ENCODE measurements around the gene FSTL5. TPM values are rescaled to one million over a fixed set of nuclear protein-coding genes. Genes with fewer than 3 reads are reported as not detected.

FSTL5 gene
- total RNA-seq, 4 donors from 2014 or later = 0.33 to 0.52 (median 0.40) TPM

DNA sequence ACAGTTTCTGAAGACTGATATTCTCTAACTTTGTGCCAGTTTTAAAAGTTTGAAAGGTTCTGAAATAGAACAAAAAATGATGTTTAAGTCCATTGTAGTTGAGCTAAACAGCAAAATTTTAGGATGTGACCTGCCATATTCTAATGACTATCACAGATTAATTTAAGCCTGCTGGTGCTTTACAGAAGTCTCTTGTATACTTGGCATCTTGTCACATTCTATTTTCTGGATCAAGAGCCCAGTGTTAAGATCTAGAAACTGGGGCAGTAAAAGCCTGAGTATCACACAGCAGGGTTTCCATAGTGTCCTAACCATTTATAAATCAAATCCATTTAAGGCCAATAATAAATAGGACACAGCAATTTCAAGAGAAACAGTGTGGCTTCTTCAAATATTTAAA lies 12.4 kb downstream of the FSTL5 start:
- Histone ChIP-seq H3K36me3 (no peaks in the 10 kb centered on the region), H3K27me3 (no peaks in the 10 kb centered on the region), H3K4me1 (no peaks in the 10 kb centered on the region), H3K4me3 (no peak overlapping the region), H3K27ac (replicated peaks in 1 of 4) (no peak overlapping the region), H3K9me3 (no peaks in the 10 kb centered on the region)
- intact Hi-C loops (cut with DNase I) = no loop called here
- TF ChIP-seq POLR2A (IDR thresholded peaks at IDR 0.05; ENCODE audit: low read depth) (no peak), EP300 (IDR thresholded peaks at IDR 0.05) (no peak), POLR2AphosphoS5 (IDR thresholded peaks at IDR 0.05) (no peak)
- TF ChIP-seq, protein P1, sequence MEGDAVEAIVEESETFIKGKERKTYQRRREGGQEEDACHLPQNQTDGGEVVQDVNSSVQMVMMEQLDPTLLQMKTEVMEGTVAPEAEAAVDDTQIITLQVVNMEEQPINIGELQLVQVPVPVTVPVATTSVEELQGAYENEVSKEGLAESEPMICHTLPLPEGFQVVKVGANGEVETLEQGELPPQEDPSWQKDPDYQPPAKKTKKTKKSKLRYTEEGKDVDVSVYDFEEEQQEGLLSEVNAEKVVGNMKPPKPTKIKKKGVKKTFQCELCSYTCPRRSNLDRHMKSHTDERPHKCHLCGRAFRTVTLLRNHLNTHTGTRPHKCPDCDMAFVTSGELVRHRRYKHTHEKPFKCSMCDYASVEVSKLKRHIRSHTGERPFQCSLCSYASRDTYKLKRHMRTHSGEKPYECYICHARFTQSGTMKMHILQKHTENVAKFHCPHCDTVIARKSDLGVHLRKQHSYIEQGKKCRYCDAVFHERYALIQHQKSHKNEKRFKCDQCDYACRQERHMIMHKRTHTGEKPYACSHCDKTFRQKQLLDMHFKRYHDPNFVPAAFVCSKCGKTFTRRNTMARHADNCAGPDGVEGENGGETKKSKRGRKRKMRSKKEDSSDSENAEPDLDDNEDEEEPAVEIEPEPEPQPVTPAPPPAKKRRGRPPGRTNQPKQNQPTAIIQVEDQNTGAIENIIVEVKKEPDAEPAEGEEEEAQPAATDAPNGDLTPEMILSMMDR (IDR thresholded peaks at IDR 0.05) = no peak
- DNase-seq (ENCODE audit: extremely low spot score) = no peak

DNA sequence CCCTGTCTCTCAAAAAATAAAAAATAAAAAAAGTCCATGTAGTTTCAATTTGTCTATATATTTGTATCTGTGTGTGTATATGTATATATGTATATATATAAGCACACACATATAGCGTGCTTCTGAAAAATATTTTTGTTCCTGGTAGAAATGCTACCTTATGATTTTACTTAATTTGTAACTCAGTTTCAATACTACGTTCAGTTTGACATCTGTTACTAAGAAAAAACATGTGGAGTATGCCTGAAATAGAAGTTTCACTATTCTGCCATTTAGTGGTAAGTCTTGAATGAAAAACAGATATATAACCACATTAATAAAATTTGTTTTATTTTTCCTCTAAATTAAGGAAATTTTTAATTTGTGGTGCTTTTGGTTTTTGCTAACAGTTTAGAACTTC lies 14.2 kb downstream of the FSTL5 start:
- TF ChIP-seq, protein P1 (IDR thresholded peaks at IDR 0.05) = no peak
- no peak for TF ChIP-seq POLR2AphosphoS5 (IDR thresholded peaks at IDR 0.05)
- TF ChIP-seq EP300 (IDR thresholded peaks at IDR 0.05) = no peak
- TF ChIP-seq POLR2A (IDR thresholded peaks at IDR 0.05; ENCODE audit: low read depth) = no peak
- no peak overlapping the region for H3K27ac ChIP-seq (replicated peaks in 1 of 4)
- H3K9me3 ChIP-seq = no peaks in the 10 kb centered on the region
- intact Hi-C loops (cut with DNase I) = no loop called here
- H3K36me3 ChIP-seq = no peaks in the 10 kb centered on the region
- H3K4me1 ChIP-seq = no peaks in the 10 kb centered on the region
- 68% methylated on average over 2 of the region's 2 CpGs for WGBS
- H3K27me3 ChIP-seq = no peaks in the 10 kb centered on the region
- DNase-seq (ENCODE audit: extremely low spot score) = no peak
- H3K4me3 ChIP-seq = no peak overlapping the region

DNA sequence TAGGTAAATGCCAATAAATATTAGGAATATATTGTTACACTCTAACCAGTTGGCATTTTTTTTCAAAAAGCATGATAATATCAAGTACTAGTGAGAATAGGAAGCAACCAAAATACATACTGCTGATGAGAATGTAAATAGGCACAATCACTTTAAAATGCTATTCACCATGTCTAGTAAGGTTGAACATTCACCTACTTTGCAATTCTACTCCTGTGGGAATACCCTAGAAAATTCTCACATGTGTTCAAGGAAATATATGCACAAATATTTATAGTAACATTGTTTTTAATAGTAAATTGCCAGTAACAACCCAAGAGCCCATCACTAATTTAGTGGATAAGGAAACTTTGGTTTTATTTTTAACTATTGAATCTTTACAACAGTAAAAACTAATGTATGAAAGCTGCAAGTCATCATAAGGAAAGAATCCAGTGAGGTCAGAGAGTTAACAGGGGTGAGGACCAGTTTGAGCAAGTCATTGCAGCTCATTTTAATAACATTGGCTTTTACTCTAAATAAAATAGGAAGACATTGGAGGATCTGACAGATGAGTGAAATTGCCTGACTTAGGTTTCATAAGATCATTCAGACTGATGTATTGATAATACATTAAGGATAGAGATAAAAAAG lies 23.6 kb downstream of the FSTL5 start:
- Histone ChIP-seq H3K36me3 (no peaks in the 10 kb centered on the region), H3K9me3 (no peaks in the 10 kb centered on the region), H3K4me1 (no peaks in the 10 kb centered on the region), H3K27me3 (no peaks in the 10 kb centered on the region), H3K27ac (replicated peaks in 1 of 4) (no peak overlapping the region), H3K4me3 (no peak overlapping the region)
- DNase-seq (ENCODE audit: extremely low spot score) = no peak
- intact Hi-C loops (cut with DNase I) = no loop called here
- no peak for TF ChIP-seq POLR2A (IDR thresholded peaks at IDR 0.05; ENCODE audit: low read depth)
- TF ChIP-seq, protein P1 (IDR thresholded peaks at IDR 0.05) = no peak
- TF ChIP-seq POLR2AphosphoS5 (IDR thresholded peaks at IDR 0.05) = no peak
- TF ChIP-seq EP300 (IDR thresholded peaks at IDR 0.05) = no peak

- no peaks in the 10 kb centered on the region for H3K27me3 ChIP-seq
- H3K27ac ChIP-seq (replicated peaks in 1 of 4) = no peak overlapping the region
- DNase-seq (ENCODE audit: extremely low spot score) = no peak
- intact Hi-C loops (cut with DNase I) = no loop called here
- TF ChIP-seq POLR2AphosphoS5 (IDR thresholded peaks at IDR 0.05) (no peak), EP300 (IDR thresholded peaks at IDR 0.05) (no peak), POLR2A (IDR thresholded peaks at IDR 0.05; ENCODE audit: low read depth) (no peak)
- TF ChIP-seq, protein P1 (IDR thresholded peaks at IDR 0.05) = no peak
- no peaks in the 10 kb centered on the region for H3K36me3 ChIP-seq
- no peaks in the 10 kb centered on the region for H3K9me3 ChIP-seq
- WGBS = 77% methylated on average over 2 of the region's 2 CpGs
- no peaks in the 10 kb centered on the region for H3K4me1 ChIP-seq
- no peak overlapping the region for H3K4me3 ChIP-seq
Observed at GRCh38 chr4:162139412-162139811, 24.4 kb downstream of the FSTL5 start.

DNA sequence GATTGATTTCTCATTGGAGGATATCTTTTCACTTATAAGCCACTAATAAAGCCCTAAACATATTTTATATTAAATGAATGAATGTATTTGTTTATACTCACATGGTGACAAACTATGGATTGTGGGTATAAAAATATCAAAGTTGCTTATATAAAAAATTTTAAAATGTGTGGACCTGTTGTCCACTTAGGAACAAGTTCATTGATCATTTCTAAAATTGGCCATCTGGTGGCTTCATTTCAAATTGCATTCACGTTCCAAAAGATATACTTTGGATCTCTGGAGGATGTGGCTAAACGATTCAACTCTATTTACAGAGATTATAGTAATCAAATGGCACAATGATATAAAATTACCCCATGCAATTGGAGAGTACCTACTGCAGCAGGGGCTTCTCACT lies 32.5 kb downstream of the FSTL5 start:
- TF ChIP-seq, protein P1 (IDR thresholded peaks at IDR 0.05) = no peak
- TF ChIP-seq POLR2AphosphoS5 (IDR thresholded peaks at IDR 0.05) (no peak), EP300 (IDR thresholded peaks at IDR 0.05) (no peak), POLR2A (IDR thresholded peaks at IDR 0.05; ENCODE audit: low read depth) (no peak)
- Histone ChIP-seq H3K4me3 (no peak overlapping the region), H3K36me3 (no peaks in the 10 kb centered on the region), H3K27ac (replicated peaks in 1 of 4) (no peak overlapping the region), H3K9me3 (no peaks in the 10 kb centered on the region), H3K4me1 (no peaks in the 10 kb centered on the region), H3K27me3 (no peaks in the 10 kb centered on the region)
- DNase-seq (ENCODE audit: extremely low spot score) = no peak
- intact Hi-C loops (cut with DNase I) = no loop called here
- WGBS = 45% methylated on average over 2 of the region's 2 CpGs
